Measurements from ENCODE around the gene EMC10. TPM values are rescaled to one million over a fixed set of nuclear protein-coding genes. Genes with fewer than 3 reads are reported as not detected.

EMC10 gene
- total RNA-seq, 2 experiments from 2014 or later = 80.0 to 80.3 TPM

DNA sequence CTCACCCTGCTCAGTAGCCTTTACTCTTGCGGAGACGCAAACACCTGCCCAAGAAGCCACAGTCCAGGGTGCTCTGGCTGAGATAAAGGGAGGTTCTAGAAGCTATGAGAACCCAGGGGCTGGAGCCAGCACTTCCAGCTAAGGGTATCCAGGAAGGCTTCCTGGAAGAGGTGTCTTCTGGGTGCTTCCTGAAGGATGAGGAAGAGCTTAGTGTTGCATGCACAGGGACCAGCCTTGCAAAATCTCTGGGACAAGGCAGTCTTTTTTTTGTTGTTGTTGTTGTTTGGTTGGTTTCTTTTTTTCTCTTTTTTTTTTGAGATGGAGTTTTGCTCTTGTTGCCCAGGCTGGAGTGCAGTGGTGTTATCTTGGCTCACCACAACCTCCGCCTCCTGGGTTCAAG lies 23.1 kb upstream of the EMC10 start:
- H3K27ac Mint-ChIP-seq = no peak overlapping the region
- no peak overlapping the region for H3K27ac ChIP-seq (ENCODE audit: low read depth in 1 of 2, low read length in 2 of 2)
- H3K27me3 Mint-ChIP-seq = peaks cover 25% of the 10 kb centered on the region
- H3K4me3 Mint-ChIP-seq = no peak overlapping the region
- ChIA-PET POLR2A (no interaction called here), CTCF (no interaction called here)
- no peak overlapping the region for H3K4me3 ChIP-seq (ENCODE audit: low read length)
- peaks cover 0 to 2% of the 10 kb centered on the region in 2 experiments for H3K9me3 ChIP-seq (ENCODE audit: control insufficient read depth in 1 of 2, insufficient read depth in 1 of 2, low read length in 2 of 2)
- H3K36me3 ChIP-seq (ENCODE audit: insufficient read depth, low read length) = no peaks in the 10 kb centered on the region
- no peaks in the 10 kb centered on the region for H3K4me1 Mint-ChIP-seq (ENCODE audit: low read depth)
- no peaks in the 10 kb centered on the region for H3K4me1 ChIP-seq (ENCODE audit: insufficient read depth, low read length)
- intact Hi-C loops (cut with DNase I, micrococcal nuclease) = no loop called here
- H3K9me3 Mint-ChIP-seq = no peaks in the 10 kb centered on the region
- DNase-seq = no peak
- TF ChIP-seq, protein P1, sequence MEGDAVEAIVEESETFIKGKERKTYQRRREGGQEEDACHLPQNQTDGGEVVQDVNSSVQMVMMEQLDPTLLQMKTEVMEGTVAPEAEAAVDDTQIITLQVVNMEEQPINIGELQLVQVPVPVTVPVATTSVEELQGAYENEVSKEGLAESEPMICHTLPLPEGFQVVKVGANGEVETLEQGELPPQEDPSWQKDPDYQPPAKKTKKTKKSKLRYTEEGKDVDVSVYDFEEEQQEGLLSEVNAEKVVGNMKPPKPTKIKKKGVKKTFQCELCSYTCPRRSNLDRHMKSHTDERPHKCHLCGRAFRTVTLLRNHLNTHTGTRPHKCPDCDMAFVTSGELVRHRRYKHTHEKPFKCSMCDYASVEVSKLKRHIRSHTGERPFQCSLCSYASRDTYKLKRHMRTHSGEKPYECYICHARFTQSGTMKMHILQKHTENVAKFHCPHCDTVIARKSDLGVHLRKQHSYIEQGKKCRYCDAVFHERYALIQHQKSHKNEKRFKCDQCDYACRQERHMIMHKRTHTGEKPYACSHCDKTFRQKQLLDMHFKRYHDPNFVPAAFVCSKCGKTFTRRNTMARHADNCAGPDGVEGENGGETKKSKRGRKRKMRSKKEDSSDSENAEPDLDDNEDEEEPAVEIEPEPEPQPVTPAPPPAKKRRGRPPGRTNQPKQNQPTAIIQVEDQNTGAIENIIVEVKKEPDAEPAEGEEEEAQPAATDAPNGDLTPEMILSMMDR (IDR thresholded peaks at IDR 0.05) = no peak
- ATAC-seq (ENCODE audit: poor library complexity) = no peak
- peaks cover 3 to 7% of the 10 kb centered on the region in 2 experiments for H3K27me3 ChIP-seq (ENCODE audit: control insufficient read depth in 1 of 2, insufficient read depth in 2 of 2, low read length in 2 of 2)
- H3K36me3 Mint-ChIP-seq (ENCODE audit: low read depth) = no peaks in the 10 kb centered on the region

DNA sequence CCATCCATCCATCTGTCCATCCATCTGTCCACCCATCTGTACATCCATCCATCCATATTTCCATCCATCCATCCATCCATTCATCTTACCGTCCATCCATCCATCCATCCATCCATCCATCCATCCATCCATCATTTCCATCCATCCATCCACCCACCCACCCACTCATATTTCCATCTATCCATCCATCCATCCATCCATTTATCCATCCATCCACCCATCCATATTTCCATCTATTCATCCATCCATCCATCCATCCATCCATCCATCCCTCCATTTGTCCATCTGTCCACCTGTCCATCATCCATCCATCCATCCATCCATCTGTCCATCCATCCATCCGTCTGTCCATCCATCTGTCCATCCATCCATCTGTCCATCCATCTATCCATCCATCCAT lies 20.3 kb upstream of the EMC10 start:
- TF ChIP-seq, protein P1 (IDR thresholded peaks at IDR 0.05) = no peak
- no peak overlapping the region for H3K4me3 ChIP-seq (ENCODE audit: low read length)
- no peak for ATAC-seq (ENCODE audit: poor library complexity)
- H3K4me1 Mint-ChIP-seq (ENCODE audit: low read depth) = no peaks in the 10 kb centered on the region
- no peaks in the 10 kb centered on the region for H3K9me3 ChIP-seq (ENCODE audit: control insufficient read depth in 1 of 2, insufficient read depth in 1 of 2, low read length in 2 of 2)
- H3K4me3 Mint-ChIP-seq = no peak overlapping the region
- CTCF ChIA-PET = no interaction called here
- POLR2A ChIA-PET = no interaction called here
- H3K9me3 Mint-ChIP-seq = no peaks in the 10 kb centered on the region
- H3K27ac Mint-ChIP-seq = no peak overlapping the region
- no peaks in the 10 kb centered on the region for H3K36me3 ChIP-seq (ENCODE audit: insufficient read depth, low read length)
- DNase-seq = no peak
- H3K27me3 ChIP-seq (ENCODE audit: control insufficient read depth in 1 of 2, insufficient read depth in 2 of 2, low read length in 2 of 2) = peaks cover 7 to 19% of the 10 kb centered on the region in 2 experiments
- H3K27ac ChIP-seq (ENCODE audit: low read depth in 1 of 2, low read length in 2 of 2) = no peak overlapping the region
- peaks cover under 1% of the 10 kb centered on the region for H3K4me1 ChIP-seq (ENCODE audit: insufficient read depth, low read length)
- intact Hi-C loops (cut with DNase I, micrococcal nuclease) = no loop called here
- H3K36me3 Mint-ChIP-seq (ENCODE audit: low read depth) = no peaks in the 10 kb centered on the region
- peaks cover 38% of the 10 kb centered on the region for H3K27me3 Mint-ChIP-seq

DNA sequence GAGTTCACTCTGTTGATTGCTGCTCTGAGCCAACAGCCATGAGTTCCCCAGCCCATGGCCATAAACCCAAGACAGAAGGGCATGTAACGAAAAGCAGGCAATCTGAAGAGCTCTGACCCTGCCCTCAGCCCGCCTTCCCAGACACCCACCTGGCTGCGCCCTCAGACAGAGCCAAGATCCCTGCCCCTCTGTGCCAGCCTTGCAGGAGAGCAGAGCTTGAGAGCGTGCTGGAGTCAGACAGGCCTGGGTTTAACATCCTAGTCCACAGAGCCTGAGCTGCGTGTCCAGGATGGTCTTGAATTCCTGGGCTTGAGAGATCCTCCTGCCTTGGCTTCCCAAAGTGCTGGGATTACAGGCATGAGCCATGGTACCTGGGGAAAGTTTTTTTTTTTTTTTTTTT lies 19.0 kb upstream of the EMC10 start:
- CTCF ChIA-PET = no interaction called here
- POLR2A ChIA-PET = interaction anchor here (0.5 kb wide), 1 partner anchor 100 kb away, joined by 3 read pairs; no protein-coding TSS in a partner anchor
- DNase-seq = peak in 1 of 14 experiments; percentile 7

More for the DNA sequence above, 19.0 kb upstream of the EMC10 start:
- H3K9me3 Mint-ChIP-seq = no peaks in the 10 kb centered on the region
- TF ChIP-seq, protein P1 (IDR thresholded peaks at IDR 0.05) = no peak
- Histone ChIP-seq H3K4me1 (ENCODE audit: insufficient read depth, low read length) (peaks cover 5% of the 10 kb centered on the region), H3K36me3 (ENCODE audit: insufficient read depth, low read length) (no peaks in the 10 kb centered on the region), H3K9me3 (ENCODE audit: control insufficient read depth in 1 of 2, insufficient read depth in 1 of 2, low read length in 2 of 2) (no peaks in the 10 kb centered on the region), H3K27ac (ENCODE audit: low read depth in 1 of 2, low read length in 2 of 2) (no peak overlapping the region), H3K4me3 (ENCODE audit: low read length) (no peak overlapping the region), H3K27me3 (ENCODE audit: control insufficient read depth in 1 of 2, insufficient read depth in 2 of 2, low read length in 2 of 2) (peaks cover 7 to 19% of the 10 kb centered on the region in 2 experiments)
- no peak for ATAC-seq (ENCODE audit: poor library complexity)
- no peak overlapping the region for H3K4me3 Mint-ChIP-seq
- H3K36me3 Mint-ChIP-seq (ENCODE audit: low read depth) = no peaks in the 10 kb centered on the region
- intact Hi-C loops (cut with DNase I, micrococcal nuclease) = no loop called here
- peaks cover 44% of the 10 kb centered on the region for H3K27me3 Mint-ChIP-seq
- no peak overlapping the region for H3K27ac Mint-ChIP-seq
- no peaks in the 10 kb centered on the region for H3K4me1 Mint-ChIP-seq (ENCODE audit: low read depth)
